HG03060 (cell line): Measurements from ENCODE around the gene CAPN3.

Experiments used
- ATAC-seq: cut with Tn5 transposase; IDR thresholded peaks from one replicate; pipeline ENCODE4 v1.9.1; 2021; ENCODE audit warnings: low read depth, moderate number of reproducible peaks; ENCODE audit not compliant: unreplicated experiment

CAPN3 gene

DNA sequence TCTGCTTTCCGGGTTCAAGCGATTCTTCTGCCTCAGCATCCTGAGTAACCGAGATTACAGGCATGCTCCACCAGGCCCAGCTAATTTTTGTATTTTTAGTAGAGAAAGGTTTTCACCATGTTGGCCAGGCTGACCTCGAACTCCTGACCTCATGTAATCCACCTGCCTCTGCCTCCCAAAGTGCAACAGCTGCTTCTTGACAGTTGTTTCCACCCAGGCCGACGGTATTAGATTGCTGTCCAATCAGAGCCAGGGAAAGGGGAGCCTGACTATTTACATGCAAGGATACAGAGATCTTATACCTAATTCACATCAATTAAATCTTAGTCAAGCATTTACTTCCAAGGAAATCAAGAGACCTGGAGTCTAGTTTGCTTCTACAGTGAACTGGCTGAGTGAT is 4.0 kb upstream of the CAPN3 start:
- no peak for ATAC-seq

DNA sequence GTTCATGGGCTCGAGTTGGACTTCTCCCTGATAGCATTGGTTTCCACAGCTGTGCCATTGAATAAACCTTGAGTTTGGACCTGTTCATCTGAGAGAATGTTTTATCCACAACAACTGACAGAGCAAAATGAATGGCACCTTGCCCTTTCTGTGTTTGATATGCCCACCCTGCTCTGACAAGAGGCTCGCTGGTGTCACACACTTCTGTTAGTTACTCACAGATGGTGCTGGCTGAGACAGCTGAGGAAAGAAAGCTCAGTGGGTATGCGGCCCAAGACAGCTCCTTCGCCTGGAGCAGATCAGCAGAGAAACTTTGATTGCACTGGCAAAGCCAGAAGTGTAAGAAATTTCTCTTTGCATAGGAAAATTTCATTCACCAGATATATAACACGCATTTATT is 2.5 kb upstream of the CAPN3 start:
- ATAC-seq: no peak

DNA sequence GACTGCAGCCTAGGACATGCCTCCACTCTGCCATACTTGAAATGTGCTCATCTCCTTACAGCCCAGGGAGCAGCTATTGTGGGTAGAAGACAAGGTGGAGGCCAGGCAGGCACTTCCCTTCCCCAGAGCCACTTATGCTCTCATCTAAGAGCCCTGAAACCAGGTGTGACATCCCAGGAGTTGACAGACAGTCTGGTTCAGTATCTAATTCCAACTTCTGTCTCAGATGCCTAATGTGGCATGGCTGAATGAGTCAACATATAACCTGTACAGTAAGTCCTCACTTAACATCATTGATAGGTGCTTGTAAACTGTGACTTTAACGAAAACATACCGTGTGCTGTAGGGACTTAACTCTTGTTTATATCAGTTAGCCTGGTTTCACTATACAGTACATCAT is 1.2 kb upstream of the CAPN3 start:
- no peak for ATAC-seq

DNA sequence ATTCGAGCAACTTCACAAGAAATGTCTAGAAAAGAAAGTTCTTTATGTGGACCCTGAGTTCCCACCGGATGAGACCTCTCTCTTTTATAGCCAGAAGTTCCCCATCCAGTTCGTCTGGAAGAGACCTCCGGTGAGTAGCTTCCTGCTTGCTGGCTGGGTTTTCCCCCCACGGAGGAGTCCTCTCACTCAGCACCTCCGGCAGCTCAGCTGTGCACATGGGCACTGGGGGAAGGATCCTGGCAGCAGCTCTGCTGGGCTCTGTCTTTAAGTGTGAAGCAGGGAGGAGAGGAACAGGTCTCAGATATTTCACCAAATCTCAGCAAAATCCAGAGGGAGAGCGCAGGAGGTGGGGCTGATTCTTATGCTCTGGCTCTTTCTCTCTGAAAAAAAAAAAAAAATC is 684 bp downstream of the CAPN3 start:
- no peak for ATAC-seq

DNA sequence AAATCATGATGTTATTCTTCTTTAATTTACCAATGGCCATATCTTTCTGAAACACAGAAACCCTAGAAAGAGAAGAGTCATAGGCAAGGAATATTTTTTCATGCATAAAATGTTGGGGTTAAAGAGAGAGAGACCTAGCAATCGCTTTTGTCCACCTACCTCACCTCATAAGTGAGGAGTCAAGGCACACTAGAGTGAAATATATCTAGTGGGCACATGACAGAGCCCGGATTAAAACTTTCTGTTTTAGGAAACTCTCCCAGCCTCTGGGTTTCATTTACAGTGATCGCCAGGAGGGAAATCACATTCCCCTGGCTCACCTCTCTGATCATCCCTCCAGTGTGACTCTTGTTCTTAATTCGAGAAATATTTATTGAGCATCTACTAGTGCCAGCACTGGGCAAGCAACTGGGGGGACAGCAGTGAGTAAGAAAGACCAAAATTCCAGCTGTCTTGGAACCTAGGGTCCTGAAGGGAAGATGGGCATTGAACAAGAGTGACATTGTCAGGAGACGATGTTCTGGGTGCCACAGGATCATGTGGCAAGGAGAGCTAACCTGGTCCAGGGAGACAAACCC is 1.3 kb downstream of the CAPN3 start:
- no peak for ATAC-seq

DNA sequence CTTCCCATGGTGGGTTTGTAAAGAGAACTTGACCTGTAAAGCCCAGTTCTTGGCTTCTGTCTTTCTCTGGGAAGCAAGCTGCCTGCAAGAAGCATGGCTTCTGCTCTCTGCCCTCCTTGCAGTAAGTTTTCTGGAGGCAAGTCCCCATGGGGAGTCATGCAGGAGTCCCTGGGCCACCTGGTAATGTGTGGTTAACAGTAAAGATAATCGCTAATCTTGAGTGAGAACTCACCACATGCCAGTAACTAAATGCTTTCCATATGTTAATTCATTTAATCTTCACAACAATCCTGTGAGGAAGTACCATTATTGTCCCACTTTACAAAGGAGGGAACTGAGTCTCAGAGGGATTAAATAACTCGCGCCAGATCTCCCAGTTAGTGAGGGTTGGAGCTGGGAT is 4.2 kb downstream of the CAPN3 start:
- ATAC-seq: no peak

DNA sequence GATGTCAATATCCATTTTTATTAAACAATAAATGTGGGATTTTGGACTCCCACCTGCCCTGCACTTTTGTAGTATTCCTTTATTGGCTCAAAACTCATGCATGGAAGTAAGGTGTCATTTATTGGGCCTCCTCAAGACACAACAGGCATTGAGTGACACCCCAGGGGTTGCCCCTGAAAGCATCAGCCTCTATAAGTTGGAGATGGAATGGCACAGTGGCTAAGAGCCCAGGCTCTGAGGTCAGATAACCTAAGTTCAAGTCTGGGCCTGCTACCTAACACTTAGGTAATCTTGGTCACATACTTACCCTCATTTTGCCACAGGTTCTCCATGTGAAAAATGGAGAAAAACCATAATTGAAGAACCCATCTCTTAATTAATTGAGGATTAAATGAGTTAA is 4.6 kb downstream of the CAPN3 start:
- ATAC-seq: no peak

DNA sequence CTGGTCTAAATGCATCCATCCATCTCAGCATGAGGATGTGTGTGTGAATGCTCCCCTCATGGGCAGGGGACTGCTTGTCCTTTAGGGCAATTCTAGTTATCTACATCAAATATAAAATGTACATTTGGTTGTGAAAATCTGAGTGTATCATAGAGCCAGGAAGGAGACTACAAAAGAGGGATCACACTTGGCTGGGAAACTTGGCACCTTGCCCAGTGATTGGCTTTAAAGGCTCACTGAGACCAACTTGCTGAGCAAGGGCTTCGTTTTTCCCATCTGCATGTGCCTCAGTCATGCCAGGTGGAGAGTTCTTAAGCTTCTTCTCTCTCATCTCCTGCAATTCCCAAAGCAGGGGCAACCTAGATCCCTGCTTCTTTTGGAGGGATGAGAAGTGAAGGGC is 5.2 kb downstream of the CAPN3 start:
- ATAC-seq: no peak

DNA sequence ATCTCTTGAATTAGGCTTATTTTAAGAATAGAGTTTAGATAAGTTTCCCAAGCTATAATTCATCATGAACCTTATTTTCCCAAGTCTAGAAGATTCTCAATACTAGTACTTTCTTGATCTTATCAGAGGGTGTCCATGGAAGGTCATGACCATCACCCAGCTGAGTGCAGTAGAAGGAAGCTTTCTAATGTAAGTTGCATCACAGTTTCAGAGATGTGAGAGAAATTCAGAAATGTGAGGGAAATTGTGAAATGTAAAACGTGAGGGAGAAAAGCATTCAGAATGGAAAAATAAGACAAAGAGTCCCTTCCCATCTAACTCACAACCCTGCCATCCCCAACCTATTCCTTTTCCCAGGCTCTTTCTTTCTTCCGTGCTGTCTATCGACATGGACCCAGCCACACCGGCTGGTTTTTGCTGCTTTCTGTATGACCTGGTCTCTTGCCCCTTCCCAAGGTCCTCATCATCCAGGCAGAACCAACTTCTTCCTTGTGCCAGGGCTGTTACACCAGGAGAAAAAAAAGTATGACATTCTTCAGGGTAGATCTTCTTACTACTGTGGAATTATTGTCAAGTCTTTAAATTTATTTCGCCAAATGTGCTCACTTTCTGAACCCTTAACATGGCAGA is 6.7 kb downstream of the CAPN3 start:
- no peak for ATAC-seq

DNA sequence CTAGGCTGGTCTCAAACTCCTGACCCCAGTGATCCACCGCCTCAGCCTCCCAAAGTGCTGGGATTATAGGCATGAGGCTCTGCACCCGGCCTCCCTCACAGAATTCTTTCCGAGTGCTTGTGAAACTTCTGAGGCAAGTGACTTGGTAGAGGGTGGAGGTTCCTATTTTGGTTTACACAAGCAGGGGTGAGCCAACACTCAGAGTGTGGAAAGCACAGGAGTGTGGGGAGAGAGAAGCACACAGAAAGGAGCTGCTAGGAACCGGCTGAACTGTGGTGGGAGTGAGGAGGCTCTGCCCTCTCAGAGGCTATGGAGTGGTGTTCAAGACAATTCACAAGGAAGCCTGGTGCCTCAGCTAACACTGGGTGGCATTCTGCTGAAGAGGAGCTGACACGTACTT is 7.7 kb downstream of the CAPN3 start:
- no peak for ATAC-seq

DNA sequence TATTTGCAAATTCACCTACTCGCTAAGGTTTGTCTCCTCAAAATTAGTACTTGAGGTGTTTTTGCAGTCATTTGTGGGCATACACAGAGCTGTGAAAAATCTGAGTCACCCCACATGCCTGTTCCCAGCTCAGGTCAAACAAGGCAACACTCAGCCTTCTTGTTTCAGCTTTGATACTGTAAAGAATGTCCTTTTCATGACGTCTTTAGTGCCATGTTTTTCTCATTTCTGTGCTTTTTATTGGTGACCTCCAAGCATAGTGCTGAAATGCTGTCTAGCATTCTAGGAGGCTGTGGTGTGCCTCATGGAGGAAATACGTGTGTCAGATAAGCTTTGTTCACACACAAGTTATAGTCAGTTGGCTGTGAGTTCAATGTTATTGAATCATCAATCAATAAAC is 8.8 kb downstream of the CAPN3 start:
- ATAC-seq: no peak

DNA sequence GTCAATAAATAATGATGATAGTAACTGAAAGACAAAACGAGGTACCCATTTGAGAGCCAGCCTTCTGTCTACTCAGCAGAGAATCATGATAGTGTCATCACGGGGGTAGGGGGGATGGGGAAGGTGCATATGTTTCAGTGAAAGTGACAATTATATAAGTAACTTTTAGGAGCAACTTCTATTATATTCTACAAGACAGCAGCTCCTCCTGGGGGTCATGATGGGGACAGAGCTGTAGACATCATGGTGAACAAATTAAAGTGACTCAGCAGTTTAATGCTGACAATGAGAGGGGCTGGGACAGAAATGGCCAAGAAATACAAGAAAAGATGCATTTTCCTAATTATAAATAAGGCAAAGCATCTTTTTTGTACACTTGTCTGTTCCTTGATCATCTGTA is 11.8 kb downstream of the CAPN3 start:
- ATAC-seq: no peak

DNA sequence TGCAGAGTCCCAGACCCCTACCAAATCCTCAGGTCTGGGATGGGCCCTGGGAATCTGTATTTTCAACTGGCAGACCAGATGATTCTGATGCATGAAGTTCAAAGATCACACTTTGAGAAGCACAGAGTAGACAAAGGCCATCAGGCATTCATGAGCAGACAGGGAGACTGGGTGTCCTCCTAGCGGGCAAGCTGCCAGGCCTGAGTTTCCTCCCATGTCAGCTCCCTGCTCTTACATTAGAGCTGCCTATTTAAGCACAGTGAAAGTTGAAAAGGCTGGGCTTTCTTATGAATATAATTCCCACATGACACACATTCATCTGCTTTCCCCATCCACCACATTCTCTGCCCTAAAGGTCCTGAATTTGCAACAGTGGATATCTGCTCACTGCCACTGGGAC is 14.0 kb downstream of the CAPN3 start:
- no peak for ATAC-seq

DNA sequence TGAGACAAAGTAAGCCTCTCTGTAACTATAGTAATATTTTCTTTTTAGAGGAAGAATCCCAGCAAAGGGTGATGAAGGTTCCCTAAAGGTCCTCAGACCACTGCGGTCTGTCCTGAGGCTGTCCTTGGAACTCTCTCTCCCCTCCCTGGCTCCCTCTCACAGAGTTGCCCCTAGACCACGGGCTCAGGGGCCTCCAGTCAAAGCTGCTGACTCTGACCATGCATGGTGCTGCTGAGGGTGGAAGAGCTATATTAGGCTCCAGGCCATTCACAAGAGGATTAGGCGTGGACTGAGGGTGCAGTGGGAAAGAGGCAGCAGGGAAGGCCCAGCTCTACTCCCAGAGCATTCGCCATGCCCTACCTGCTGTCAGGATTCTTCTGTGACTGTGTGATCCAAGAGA is 14.6 kb downstream of the CAPN3 start:
- ATAC-seq: no peak

DNA sequence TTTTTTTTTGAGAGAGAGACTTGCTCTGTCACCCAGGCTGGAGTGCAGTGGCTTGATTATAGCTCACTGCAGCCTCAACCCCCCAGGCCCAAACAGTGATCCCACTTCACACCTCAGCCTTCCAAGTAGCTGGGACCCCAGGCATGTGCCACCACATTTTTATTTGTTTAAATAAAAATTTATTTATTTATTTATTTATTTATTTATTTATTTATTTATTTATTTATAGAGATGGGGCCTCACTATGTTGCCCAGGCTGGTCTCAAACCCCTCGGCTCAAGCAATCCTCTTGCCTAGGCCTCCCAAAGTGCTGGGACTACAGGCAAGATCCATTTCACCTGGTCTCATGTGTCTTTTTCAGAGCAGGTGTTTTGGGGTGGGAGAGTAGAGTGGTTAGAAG is 15.5 kb downstream of the CAPN3 start:
- no peak for ATAC-seq

DNA sequence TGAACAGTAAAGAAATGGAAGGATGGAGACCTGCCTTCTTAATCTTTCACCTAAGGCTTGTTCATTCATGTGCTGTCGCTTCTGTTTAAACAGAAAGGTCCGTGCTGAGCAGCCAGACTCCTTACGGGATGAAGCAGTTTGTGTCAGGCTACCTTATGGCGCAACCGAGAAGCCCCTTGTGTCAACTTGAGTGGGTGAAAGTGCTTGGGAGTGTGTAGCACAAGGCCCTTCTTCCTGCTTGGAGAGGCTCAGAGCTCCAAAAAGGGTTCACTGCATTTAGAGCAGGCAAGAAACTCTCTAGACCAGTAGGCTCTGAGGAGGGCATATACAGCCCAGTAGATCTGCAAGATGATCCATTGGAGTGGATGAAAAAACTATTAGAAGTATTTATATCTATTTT is 16.0 kb downstream of the CAPN3 start:
- no peak for ATAC-seq

DNA sequence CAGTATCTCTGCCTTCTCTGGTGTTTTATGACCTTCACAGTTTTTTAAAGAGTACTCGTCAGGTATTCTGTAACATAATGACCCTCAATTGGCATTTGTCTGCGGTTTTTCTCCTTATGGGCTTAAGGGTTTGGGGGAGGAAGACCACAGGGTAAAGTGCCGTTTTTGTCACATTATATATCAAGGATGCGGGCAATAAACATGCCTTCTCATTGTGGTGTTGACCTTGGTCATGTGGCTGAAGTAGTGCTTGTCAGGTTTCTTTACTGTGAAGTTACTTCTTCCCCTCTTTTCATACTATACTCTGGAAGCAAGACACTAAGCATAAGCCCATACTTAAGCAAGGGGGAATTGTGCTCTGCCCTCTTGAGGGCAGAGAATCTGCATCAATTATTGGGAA is 16.6 kb downstream of the CAPN3 start:
- ATAC-seq: no peak

DNA sequence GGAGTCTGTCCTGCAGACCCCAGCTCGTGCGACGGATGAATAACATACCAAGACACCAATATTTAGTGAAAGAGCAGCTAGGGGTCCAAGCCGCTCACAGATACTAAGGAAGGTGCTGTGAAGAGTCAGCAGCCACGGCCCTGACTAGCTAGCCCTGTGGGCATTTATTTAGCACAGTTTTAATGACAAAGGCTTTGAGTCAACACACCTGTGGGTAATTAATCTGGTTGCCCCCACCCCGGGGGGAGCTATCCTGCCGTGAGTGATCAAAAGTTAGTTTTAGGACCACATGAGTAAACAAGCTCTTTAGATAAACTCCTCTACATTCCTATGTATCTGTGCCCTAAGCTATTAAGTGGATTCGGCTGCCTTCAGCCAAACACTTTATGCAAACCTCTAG is 18.7 kb downstream of the CAPN3 start:
- ATAC-seq: no peak

DNA sequence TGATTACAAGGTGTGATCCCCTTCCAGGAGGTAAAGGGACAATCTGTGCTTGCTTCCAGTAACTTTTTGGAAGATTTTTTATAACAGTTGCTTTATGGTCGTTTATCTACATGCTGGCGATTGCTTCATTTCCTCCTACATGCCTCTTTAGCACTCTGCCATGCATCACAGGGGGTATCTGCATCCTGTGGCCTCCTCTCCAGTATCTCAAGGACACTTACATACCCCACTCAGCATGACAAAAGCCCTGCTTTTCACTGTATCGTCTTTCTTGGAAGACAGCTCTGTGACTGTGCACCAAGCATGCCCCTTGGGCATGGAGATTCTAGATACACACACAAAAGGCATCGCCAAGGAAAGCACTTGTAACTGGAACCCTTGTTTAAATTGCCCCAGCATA is 25.3 kb downstream of the CAPN3 start:
- ATAC-seq: no peak

DNA sequence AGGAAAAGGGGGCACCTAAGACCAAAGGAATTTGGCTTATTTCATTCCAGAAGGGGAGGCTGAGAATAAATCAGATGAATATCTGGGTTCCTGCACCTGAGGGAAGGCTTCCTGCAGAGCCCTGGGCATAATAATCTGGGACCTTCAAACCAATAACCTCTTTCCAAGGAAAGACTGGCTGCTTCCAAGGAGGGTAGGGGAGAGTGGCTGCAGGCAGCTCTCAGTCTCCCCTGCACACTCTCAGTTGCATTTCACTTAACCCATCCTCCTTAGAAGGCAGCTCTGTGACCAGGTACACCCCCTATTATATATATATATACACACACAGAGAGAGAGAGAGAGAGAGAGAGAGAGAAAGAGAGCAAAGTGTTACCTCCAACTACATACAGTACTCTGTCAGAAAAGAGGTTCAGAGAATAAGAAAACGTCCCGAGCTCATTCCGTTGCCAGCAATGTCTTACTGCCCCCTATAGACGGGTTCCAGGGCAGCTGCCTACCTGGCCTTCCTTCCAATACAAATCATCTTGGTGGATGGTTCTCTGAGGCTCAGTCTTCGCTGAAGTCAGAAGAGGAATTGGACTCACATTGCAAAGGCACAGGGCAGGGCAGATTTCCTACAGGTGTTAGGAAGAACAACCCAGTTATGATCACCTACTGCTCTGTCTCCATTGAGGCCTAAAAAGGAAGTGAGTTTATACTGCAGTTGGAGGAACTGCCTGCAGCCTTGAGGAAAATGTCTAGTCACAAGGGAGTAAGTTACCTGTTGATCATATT is 26.1 kb downstream of the CAPN3 start:
- no peak for ATAC-seq

DNA sequence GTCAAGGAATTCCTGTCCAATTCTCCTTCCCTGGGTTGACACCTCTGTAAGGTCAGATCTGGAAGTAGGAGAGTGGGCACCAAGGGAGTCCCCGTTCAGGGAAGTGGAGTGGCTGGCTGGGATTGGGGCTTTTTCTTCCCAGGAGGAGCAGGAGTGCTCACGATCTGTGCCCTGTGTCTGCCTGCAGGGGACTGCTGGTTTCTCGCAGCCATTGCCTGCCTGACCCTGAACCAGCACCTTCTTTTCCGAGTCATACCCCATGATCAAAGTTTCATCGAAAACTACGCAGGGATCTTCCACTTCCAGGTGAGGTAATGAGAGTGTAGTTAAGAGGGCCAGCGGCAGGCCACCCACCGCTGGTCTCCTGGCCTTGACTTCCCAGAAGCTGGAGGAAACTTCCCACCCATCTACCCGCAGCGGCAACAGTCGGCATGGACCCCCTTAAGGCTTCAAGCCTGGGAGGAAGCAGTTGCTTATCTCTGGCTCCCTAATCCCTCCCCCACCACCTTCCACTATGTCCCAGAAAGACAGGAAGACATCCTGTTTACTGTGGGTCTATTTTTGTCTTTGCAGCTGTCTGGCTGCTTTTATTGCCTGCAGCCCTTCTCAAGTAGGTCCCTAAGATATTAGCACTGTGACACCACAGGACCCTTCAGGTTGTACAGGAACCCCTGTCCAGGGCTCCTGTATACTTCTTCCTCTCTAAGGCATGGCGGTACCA is 26.8 kb downstream of the CAPN3 start:
- ATAC-seq: no peak

DNA sequence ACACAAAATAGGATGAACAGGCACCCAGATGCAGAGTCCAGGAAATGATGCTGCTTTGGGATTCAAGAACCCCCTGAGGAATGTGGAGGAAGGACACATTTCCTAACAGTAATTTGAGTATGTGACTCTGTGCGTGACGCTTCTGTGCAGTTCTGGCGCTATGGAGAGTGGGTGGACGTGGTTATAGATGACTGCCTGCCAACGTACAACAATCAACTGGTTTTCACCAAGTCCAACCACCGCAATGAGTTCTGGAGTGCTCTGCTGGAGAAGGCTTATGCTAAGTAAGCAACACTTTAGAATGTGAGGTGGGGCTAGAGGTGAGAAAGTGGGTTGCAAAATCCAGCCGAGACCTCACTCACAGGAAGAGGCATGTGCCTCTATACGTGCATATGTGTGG is 28.3 kb downstream of the CAPN3 start:
- ATAC-seq: no peak
